G401 (cell line): ENCODE data around the gene SULT1A1. TPM values are rescaled to one million over a fixed set of nuclear protein-coding genes. Genes with fewer than 3 reads are reported as not detected.
"Not testable (repeated sequence)": the region's sequence is repeated elsewhere in the genome, so short reads cannot be mapped to it uniquely, and the experiment has no call there.

ENCODE experiments used
- DNase-seq: peaks from one replicate; pipeline ENCODE4 v3.0.0-alpha.2; 2015; ENCODE audit warnings: low spot score
- in situ Hi-C: cut with HindIII; loops from 2 replicates; pipeline ENCODE4 v1.10.0; 2016; ENCODE audit warnings: low sequenced_read_pairs, mixed read lengths
- total RNA-seq: library from RNA; depleted of rRNA; stranded (reverse); fragments of >200 nt; shearing (Covaris generic); gene quantifications from 2 replicates; pipeline ENCODE4 v1.2.3, GENCODE V29; 2014; rRNA removed

The SULT1A1 gene
- total RNA-seq, result 32.2 and 38.8 TPM in 2 replicates

GRCh38 chr16:28609631-28610594 lies at the start of gene SULT1A1:
Gene SULT1A1, minus strand, starts transcription at chr16:28610044. Its CDS starts 1,189 bp downstream, at chr16:28608855.
- in situ Hi-C loops, result no loop called here
- DNase-seq, result no peak

- in situ Hi-C loops, DNase-seq: not testable (repeated sequence)
Measured at GRCh38 chr16:28639959-28640358, 30.1 kb upstream of the SULT1A1 start.

- in situ Hi-C loops, result not testable (repeated sequence)
Measured at GRCh38 chr16:28638359-28638758, 28.5 kb upstream of the SULT1A1 start.

GRCh38 chr16:28637765-28638164 lies 27.9 kb upstream of the SULT1A1 start, which contains the start of gene NPIPB8:
Gene NPIPB8, plus strand, starts transcription at chr16:28638065. Its CDS starts 296 bp downstream, at chr16:28638361.
- DNase-seq, in situ Hi-C loops: not testable (repeated sequence)

More at GRCh38 chr16:28638359-28638758, 28.5 kb upstream of the SULT1A1 start:
- not testable (repeated sequence) for DNase-seq

- in situ Hi-C loops, DNase-seq: not testable (repeated sequence)
Measured at GRCh38 chr16:28636093-28636823, 26.4 kb upstream of the SULT1A1 start.

GRCh38 chr16:28630905-28631304 lies 21.1 kb upstream of the SULT1A1 start:
- DNase-seq, in situ Hi-C loops: not testable (repeated sequence)

GRCh38 chr16:28623172-28623711 lies 13.4 kb upstream of the SULT1A1 start:
- peak; percentile 78 for DNase-seq
- in situ Hi-C loops, result no loop called here

- DNase-seq, in situ Hi-C loops: not testable (repeated sequence)
Measured at GRCh38 chr16:28622532-28623171, 12.8 kb upstream of the SULT1A1 start.

- in situ Hi-C loops, result no loop called here
- DNase-seq, result no peak
Measured at GRCh38 chr16:28621481-28622155, 11.8 kb upstream of the SULT1A1 start.

GRCh38 chr16:28620316-28620715 lies 10.5 kb upstream of the SULT1A1 start:
- in situ Hi-C loops, DNase-seq: not testable (repeated sequence)

GRCh38 chr16:28617874-28618273 lies 8.0 kb upstream of the SULT1A1 start:
- DNase-seq, result no peak
- in situ Hi-C loops, result no loop called here

- in situ Hi-C loops, result no loop called here
- DNase-seq, result no peak
Measured at GRCh38 chr16:28616636-28617035, 6.8 kb upstream of the SULT1A1 start.

GRCh38 chr16:28616224-28616577 lies 6.4 kb upstream of the SULT1A1 start:
- in situ Hi-C loops, DNase-seq: not testable (repeated sequence)

- DNase-seq, result peak; percentile 81
- in situ Hi-C loops, result not testable (repeated sequence)
Measured at GRCh38 chr16:28615486-28616223, 5.8 kb upstream of the SULT1A1 start.

- DNase-seq, in situ Hi-C loops: not testable (repeated sequence)
Measured at GRCh38 chr16:28614561-28614960, 4.7 kb upstream of the SULT1A1 start.

- DNase-seq, in situ Hi-C loops: not testable (repeated sequence)
Measured at GRCh38 chr16:28613912-28614311, 4.1 kb upstream of the SULT1A1 start.

- DNase-seq, in situ Hi-C loops: not testable (repeated sequence)
Measured at GRCh38 chr16:28612359-28613280, 2.8 kb upstream of the SULT1A1 start.
